C4-2B (cell line): ENCODE data around the gene FRMPD1.

Source experiments
- CTCF ChIP-seq: fragments of 450-650 bp; conservative IDR thresholded peaks from 2 replicates; pipeline ENCODE4 v1.5.1; 2017; ENCODE audit warnings: mild to moderate bottlenecking
- ZFX ChIP-seq: fragments of 450-650 bp; IDR thresholded peaks from 2 replicates; pipeline ENCODE4 v1.6.1; 2017

- no peak; the same call in 1 of the 2 replicates for TF ChIP-seq CTCF
- TF ChIP-seq ZFX = no peak
Measured at GRCh38 chr9:37650299-37650872, 368 bp upstream of the FRMPD1 start.
